GM12892 (cell line): ENCODE results near the gene GEMIN7.

Experiments used
- POLR2A ChIP-seq: IDR thresholded peaks from 2 replicates; pipeline ENCODE4 v1.6.1; 2011; ENCODE audit warnings: low read depth, low read length, control low read depth
- POLR2AphosphoS5 ChIP-seq: IDR thresholded peaks from 2 replicates; pipeline ENCODE4 v1.6.1; 2011; ENCODE audit warnings: low read depth, low read length, control low read depth

DNA sequence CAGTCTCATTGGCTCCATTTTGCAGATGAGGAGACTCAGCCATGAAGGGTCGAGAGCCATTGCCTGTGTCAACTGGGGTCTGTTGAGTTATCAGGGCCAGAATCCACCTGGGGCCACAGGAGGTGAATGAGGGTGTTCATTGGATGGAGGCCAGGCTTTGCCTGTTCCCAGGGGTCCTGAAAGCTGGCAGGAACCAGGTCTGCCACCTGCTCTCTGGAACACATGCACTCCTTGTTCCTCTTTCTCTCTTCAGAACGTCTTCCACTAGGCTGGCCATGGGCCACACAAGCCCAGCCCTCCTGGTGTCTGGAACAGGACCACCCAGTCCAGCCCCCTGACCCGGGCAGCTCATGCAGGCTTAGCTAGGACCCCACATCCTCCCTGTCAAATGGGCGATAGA lies 35.1 kb downstream of the GEMIN7 start:
- TF ChIP-seq POLR2A, result no peak
- no peak for TF ChIP-seq POLR2AphosphoS5
